ENCODE results near the gene IGSF22. TPM values are rescaled to one million over a fixed set of nuclear protein-coding genes. Genes with fewer than 3 reads are reported as not detected.

IGSF22 gene
- total and polyA plus RNA-seq, 9 of the 15 experiments (the other 6 are each of a cell fraction or from before 2014, with no cell fraction given), result not detected

DNA sequence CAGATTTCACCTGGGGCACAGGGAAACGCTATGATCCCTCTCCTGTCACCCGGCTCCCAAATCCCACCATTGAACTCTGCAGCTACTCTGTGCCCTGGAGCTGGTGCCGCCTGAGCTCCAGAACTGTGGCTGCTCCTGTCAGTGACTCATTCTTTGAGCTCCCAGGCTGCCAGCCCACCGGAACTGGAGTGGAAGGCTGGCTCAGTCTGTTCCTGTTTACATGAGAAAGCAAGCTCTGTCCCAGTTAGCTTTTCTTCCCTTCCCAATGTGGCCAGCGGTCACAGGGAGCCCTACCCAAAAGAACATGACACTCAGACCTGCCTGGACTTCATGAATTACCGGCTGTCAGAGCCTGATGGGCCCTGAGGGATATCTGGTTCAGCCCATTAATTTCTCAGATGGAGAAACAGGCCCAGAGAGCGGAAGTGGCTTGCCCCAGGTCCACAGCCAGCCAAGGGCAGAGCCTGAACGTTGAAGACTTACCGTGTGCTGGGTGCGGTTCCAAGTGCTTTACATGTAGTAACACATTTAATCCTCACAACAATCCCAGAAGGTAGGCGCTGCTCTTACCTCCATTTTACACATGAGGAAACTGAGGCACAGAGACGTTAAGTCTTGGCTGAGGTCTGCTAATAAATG is 23.8 kb upstream of the IGSF22 start (continued):
- TF ChIP-seq MAFK (IDR thresholded peaks at IDR 0.05; ENCODE audit: low read length), result no peak
- TF ChIP-seq, protein P1, sequence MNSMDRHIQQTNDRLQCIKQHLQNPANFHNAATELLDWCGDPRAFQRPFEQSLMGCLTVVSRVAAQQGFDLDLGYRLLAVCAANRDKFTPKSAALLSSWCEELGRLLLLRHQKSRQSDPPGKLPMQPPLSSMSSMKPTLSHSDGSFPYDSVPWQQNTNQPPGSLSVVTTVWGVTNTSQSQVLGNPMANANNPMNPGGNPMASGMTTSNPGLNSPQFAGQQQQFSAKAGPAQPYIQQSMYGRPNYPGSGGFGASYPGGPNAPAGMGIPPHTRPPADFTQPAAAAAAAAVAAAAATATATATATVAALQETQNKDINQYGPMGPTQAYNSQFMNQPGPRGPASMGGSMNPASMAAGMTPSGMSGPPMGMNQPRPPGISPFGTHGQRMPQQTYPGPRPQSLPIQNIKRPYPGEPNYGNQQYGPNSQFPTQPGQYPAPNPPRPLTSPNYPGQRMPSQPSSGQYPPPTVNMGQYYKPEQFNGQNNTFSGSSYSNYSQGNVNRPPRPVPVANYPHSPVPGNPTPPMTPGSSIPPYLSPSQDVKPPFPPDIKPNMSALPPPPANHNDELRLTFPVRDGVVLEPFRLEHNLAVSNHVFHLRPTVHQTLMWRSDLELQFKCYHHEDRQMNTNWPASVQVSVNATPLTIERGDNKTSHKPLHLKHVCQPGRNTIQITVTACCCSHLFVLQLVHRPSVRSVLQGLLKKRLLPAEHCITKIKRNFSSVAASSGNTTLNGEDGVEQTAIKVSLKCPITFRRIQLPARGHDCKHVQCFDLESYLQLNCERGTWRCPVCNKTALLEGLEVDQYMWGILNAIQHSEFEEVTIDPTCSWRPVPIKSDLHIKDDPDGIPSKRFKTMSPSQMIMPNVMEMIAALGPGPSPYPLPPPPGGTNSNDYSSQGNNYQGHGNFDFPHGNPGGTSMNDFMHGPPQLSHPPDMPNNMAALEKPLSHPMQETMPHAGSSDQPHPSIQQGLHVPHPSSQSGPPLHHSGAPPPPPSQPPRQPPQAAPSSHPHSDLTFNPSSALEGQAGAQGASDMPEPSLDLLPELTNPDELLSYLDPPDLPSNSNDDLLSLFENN (IDR thresholded peaks at IDR 0.05; ENCODE audit: low read depth in 2 of 2, low read length in 2 of 2), result no peak
- TF ChIP-seq TBL1XR1 (IDR thresholded peaks at IDR 0.05; ENCODE audit: low read length in 2 of 2), result no peak
- no peak for TF ChIP-seq XRCC3 (IDR thresholded peaks at IDR 0.05)
- TF ChIP-seq, protein P2, sequence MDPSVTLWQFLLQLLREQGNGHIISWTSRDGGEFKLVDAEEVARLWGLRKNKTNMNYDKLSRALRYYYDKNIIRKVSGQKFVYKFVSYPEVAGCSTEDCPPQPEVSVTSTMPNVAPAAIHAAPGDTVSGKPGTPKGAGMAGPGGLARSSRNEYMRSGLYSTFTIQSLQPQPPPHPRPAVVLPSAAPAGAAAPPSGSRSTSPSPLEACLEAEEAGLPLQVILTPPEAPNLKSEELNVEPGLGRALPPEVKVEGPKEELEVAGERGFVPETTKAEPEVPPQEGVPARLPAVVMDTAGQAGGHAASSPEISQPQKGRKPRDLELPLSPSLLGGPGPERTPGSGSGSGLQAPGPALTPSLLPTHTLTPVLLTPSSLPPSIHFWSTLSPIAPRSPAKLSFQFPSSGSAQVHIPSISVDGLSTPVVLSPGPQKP (CRISPR knock-in tag; IDR thresholded peaks at IDR 0.05), result no peak
- no peak for TF ChIP-seq ZBTB17 (CRISPR knock-in tag; IDR thresholded peaks at IDR 0.05)

All from K562 (cell line).